H1 (cell line): ENCODE results near the gene SRGAP3. TPM values are rescaled to one million over a fixed set of nuclear protein-coding genes. Genes with fewer than 3 reads are reported as not detected.

Source experiments
- CTCF ChIA-PET: fragments of 300-600 bp; sonication (Branson Sonifier 250); formaldehyde crosslinking; loops from one replicate; lab custom pipeline; 2021; ENCODE audit not compliant: partially characterized antibody; lab: Charles Lee
- POLR2A ChIA-PET: fragments of 300-600 bp; sonication (Branson Sonifier 250); formaldehyde crosslinking; loops from one replicate; lab custom pipeline; 2021; ENCODE audit warnings: inconsistent platforms; ENCODE audit not compliant: partially characterized antibody; lab: Charles Lee
- DNase-seq, 2 experiments: peaks; one replicate each; pipeline versions ENCODE4 v3.0.0 to v3.0.0-alpha.2; 2010 to 2022; ENCODE audit warnings: low spot score in 2 of 2, low read depth in 1 of 2, mixed read lengths in 1 of 2
- FAIRE-seq: peaks from 2 replicates; lab custom pipeline; 2011; peaks lifted over from hg19 to GRCh38; lab: Jason Lieb, UNC
- H2AFZ ChIP-seq: 2 replicates; pipeline ENCODE4 v1.8.1; 2012; ENCODE audit warnings: low read length, inconsistent platforms
- H2AK5ac ChIP-seq: 2 replicates; pipeline ENCODE4 v1.6.1; 2013; ENCODE audit warnings: low read depth, low read length
- H2BK120ac ChIP-seq: replicated peaks from 2 replicates; pipeline ENCODE3; 2013; ENCODE audit warnings: low read depth, low read length, inconsistent platforms
- H2BK12ac ChIP-seq: 2 replicates; pipeline ENCODE4 v1.6.1; 2013; ENCODE audit warnings: low read depth, low read length
- H2BK15ac ChIP-seq: 2 replicates; pipeline ENCODE4 v1.6.1; 2013; ENCODE audit warnings: low read length
- H2BK20ac ChIP-seq: 2 replicates; pipeline ENCODE4 v1.6.1; 2013; ENCODE audit warnings: low read length
- H2BK5ac ChIP-seq: 2 replicates; pipeline ENCODE4 v1.6.1; 2013; ENCODE audit warnings: low read depth, low read length
- H3K14ac ChIP-seq: 2 replicates; pipeline ENCODE4 v1.6.1; 2013; ENCODE audit warnings: inconsistent platforms; ENCODE audit not compliant: insufficient read length
- H3K18ac ChIP-seq: 2 replicates; pipeline ENCODE4 v1.6.1; 2013; ENCODE audit warnings: low read length; ENCODE audit errors: extremely low read depth
- H3K23ac ChIP-seq: 2 replicates; pipeline ENCODE4 v1.6.1; 2013; ENCODE audit warnings: inconsistent platforms; ENCODE audit not compliant: insufficient read length
- H3K23me2 ChIP-seq: 2 replicates; pipeline ENCODE4 v1.6.1; 2013; ENCODE audit warnings: low read depth, low read length
- H3K27ac ChIP-seq: 2 replicates; pipeline ENCODE4 v1.6.1; 2011; ENCODE audit warnings: low read depth, low read length, inconsistent platforms
- H3K27me3 ChIP-seq, 4 experiments: replicated peaks in 1 of 4; 1 replicate in 1 of 4; 2 replicates in 3 of 4; pipeline versions ENCODE4 v1.6.1 to v1.8.1; 2011 to 2013; ENCODE audit warnings: low read length in 3 of 4, mild to moderate bottlenecking in 3 of 4, inconsistent platforms in 2 of 4, mixed read lengths in 2 of 4, moderate library complexity in 1 of 4; ENCODE audit not compliant: control insufficient read depth in 3 of 4, insufficient read depth in 3 of 4; ENCODE audit errors: extremely low read depth in 1 of 4
- H3K36me3 ChIP-seq, 4 experiments: 2 replicates each; pipeline versions ENCODE4 v1.6.1 to v1.8.1; 2011 to 2013; ENCODE audit warnings: mild to moderate bottlenecking in 4 of 4, low read length in 3 of 4, moderate library complexity in 2 of 4, control low read depth in 1 of 4, inconsistent platforms in 1 of 4; ENCODE audit not compliant: insufficient read depth in 4 of 4, control insufficient read depth in 2 of 4
- H3K4ac ChIP-seq: replicated peaks from 2 replicates; pipeline ENCODE3; 2013; ENCODE audit warnings: low read length, low read depth, mixed read lengths, inconsistent platforms; ENCODE audit not compliant: insufficient read length
- H3K4me1 ChIP-seq, 4 experiments: replicated peaks in 1 of 4; 1 replicate in 1 of 4; 2 replicates in 3 of 4; pipeline versions ENCODE4 v1.6.1 to v1.8.1; 2011 to 2013; ENCODE audit warnings: low read length in 3 of 4, inconsistent platforms in 2 of 4, mixed read lengths in 1 of 4; ENCODE audit not compliant: insufficient read depth in 4 of 4, control insufficient read depth in 3 of 4
- H3K4me2 ChIP-seq, 2 experiments: 2 replicates each; pipeline versions ENCODE4 v1.6.1 to v1.8.1; 2011 to 2013; ENCODE audit warnings: low read depth in 2 of 2, low read length in 2 of 2, control low read depth in 1 of 2, inconsistent platforms in 1 of 2, mild to moderate bottlenecking in 1 of 2; ENCODE audit not compliant: insufficient read depth in 1 of 2
- H3K4me3 ChIP-seq, 4 experiments: fragments of 200-600, 300-600 bp in 1 of 4; sonication (generic), shearing (Covaris generic), sonication (Bioruptor Twin) in 1 of 4; 2 replicates each; pipeline versions ENCODE4 v1.5.1 to v1.8.1; 2011 to 2016; ENCODE audit warnings: low read length in 4 of 4, low read depth in 3 of 4, control low read depth in 2 of 4, inconsistent platforms in 2 of 4, mild to moderate bottlenecking in 2 of 4, mixed read lengths in 1 of 4, moderate library complexity in 1 of 4; ENCODE audit not compliant: insufficient read depth in 2 of 4; ENCODE audit errors: extremely low read depth in 1 of 4
- H3K56ac ChIP-seq: replicated peaks from 2 replicates; pipeline ENCODE3; 2013; ENCODE audit warnings: low read depth, mild to moderate bottlenecking, mixed read lengths, low read length, inconsistent platforms; ENCODE audit not compliant: insufficient read length
- H3K79me1 ChIP-seq: 2 replicates; pipeline ENCODE4 v1.6.1; 2013; ENCODE audit warnings: low read depth, low read length, control low read depth
- H3K79me2 ChIP-seq, 2 experiments: 2 replicates each; pipeline versions ENCODE4 v1.6.1 to v1.8.1; 2012 to 2013; ENCODE audit warnings: low read length in 2 of 2, mild to moderate bottlenecking in 2 of 2, inconsistent platforms in 1 of 2; ENCODE audit not compliant: insufficient read depth in 2 of 2, control insufficient read depth in 1 of 2
- H3K9ac ChIP-seq, 4 experiments: replicated peaks in 1 of 4; 1 replicate in 1 of 4; 2 replicates in 3 of 4; pipeline versions ENCODE4 v1.6.1 to v1.8.1; 2011 to 2013; ENCODE audit warnings: low read depth in 3 of 4, low read length in 3 of 4, control low read depth in 2 of 4, mild to moderate bottlenecking in 2 of 4, moderate library complexity in 2 of 4, inconsistent platforms in 1 of 4; ENCODE audit errors: extremely low read depth in 1 of 4
- H3K9me3 ChIP-seq, 2 experiments: 2 replicates each; pipeline versions ENCODE4 v1.6.1 to v1.8.1; 2012 to 2013; ENCODE audit warnings: mild to moderate bottlenecking in 2 of 2, moderate library complexity in 2 of 2, control low read depth in 1 of 2, inconsistent platforms in 1 of 2, low read depth in 1 of 2, low read length in 1 of 2, mixed read lengths in 1 of 2; ENCODE audit not compliant: insufficient read depth in 2 of 2
- H4K20me1 ChIP-seq, 2 experiments: replicated peaks in 1 of 2; 2 replicates each; pipeline versions ENCODE3 to v1.8.1; 2011 to 2013; ENCODE audit warnings: inconsistent platforms in 2 of 2, low read length in 2 of 2, mild to moderate bottlenecking in 1 of 2; ENCODE audit not compliant: insufficient read depth in 2 of 2, control insufficient read depth in 1 of 2
- H4K5ac ChIP-seq: 2 replicates; pipeline ENCODE4 v1.6.1; 2013; ENCODE audit warnings: low read length, low read depth, mixed read lengths, inconsistent platforms; ENCODE audit not compliant: insufficient read length
- H4K8ac ChIP-seq: 2 replicates; pipeline ENCODE4 v1.8.0; 2013; ENCODE audit warnings: mild to moderate bottlenecking, moderate library complexity, low read length, inconsistent platforms; ENCODE audit not compliant: insufficient read depth; ENCODE audit errors: extremely low read depth
- H4K91ac ChIP-seq: replicated peaks from 2 replicates; pipeline ENCODE3; 2013; ENCODE audit warnings: low read length, mixed read lengths, inconsistent platforms; ENCODE audit not compliant: insufficient read length
- CBX5 ChIP-seq: fragments of 300-800, 300-1000 bp; sonication (generic); IDR thresholded peaks from 2 replicates; pipeline ENCODE4 v1.7.1; 2016; ENCODE audit warnings: antibody characterized with exemption, low read length, low read depth
- JUN ChIP-seq: IDR thresholded peaks from 2 replicates; pipeline ENCODE4 v1.6.1; 2011; ENCODE audit warnings: low read depth, mild to moderate bottlenecking, improper control_type of control experiment, low read length
- PHF8 ChIP-seq: fragments of 200-600 bp; sonication (generic); conservative IDR thresholded peaks from 2 replicates; pipeline ENCODE4 v1.7.1; 2012; ENCODE audit warnings: low read depth, mild to moderate bottlenecking, inconsistent platforms, low read length, moderate library complexity
- POU5F1 ChIP-seq: IDR thresholded peaks from 2 replicates; pipeline ENCODE4 v1.6.1; 2011; ENCODE audit warnings: low read depth, mild to moderate bottlenecking, low read length, moderate library complexity
- SIX5 ChIP-seq: IDR thresholded peaks from 2 replicates; pipeline ENCODE4 v1.6.1; 2011; ENCODE audit warnings: mild to moderate bottlenecking, low read depth, low read length
- TBP ChIP-seq: IDR thresholded peaks from 2 replicates; pipeline ENCODE4 v1.6.1; 2011; ENCODE audit warnings: low read depth, low read length, improper control_type of control experiment
- WGBS, 2 experiments: shearing (Covaris generic) in 1 of 2; methylation state at CpG; one replicate each; pipeline versions ENCODE4 v1.1.6 to v1.1.7; 2013 to 2015; ENCODE audit warnings: low lambda C conversion rate in 2 of 2, mixed read lengths in 2 of 2, inconsistent platforms in 1 of 2, low coverage in 1 of 2, missing lambda C conversion rate in 1 of 2; ENCODE audit not compliant: insufficient replicate concordance in 2 of 2, insufficient coverage in 1 of 2, insufficient read length in 1 of 2; ENCODE audit errors: extremely low coverage in 1 of 2, missing lambda C conversion rate in 1 of 2; 5-methylcytosine and 5-hydroxymethylcytosine counted together
- polyA plus RNA-seq, 7 experiments: library from polyadenylated mRNA; depleted of rRNA in 3 of 7; stranded (reverse) in 5 of 7; unstranded in 2 of 7; fragments of >200 nt in 5 of 7; fragments of 200-250 nt in 2 of 7; gene quantifications; 1 replicate in 5 of 7; 2 replicates in 1 of 7; 4 replicates in 1 of 7; pipeline versions ENCODE4 v1.2.1 to v1.2.3, GENCODE V29; 2011 to 2013; ENCODE audit warnings: missing spikeins in 2 of 7, mixed read lengths in 2 of 7
- total RNA-seq: library from RNA; stranded (reverse); fragmentation: NEBNext Ultra II Directional; extraction: Animal tissue kit (Norgen Biotek cat#: 25700); gene quantifications from 2 replicates; pipeline ENCODE4 v1.2.1, GENCODE V29; 2021

SRGAP3 gene
- total and polyA plus RNA-seq, 2 of the 8 experiments (the other 6 are each of a cell fraction or from before 2014, with no cell fraction given): 5.8 to 11.4 TPM

- Histone ChIP-seq H4K8ac (no peak overlapping the region), H2AFZ (no peak overlapping the region), H2BK12ac (no peak overlapping the region), H3K79me2 (no peaks in the 10 kb centered on the region), H2BK20ac (no peak overlapping the region), H3K23ac (no peak overlapping the region), H3K14ac (no peak overlapping the region), H3K4me2 (no peak overlapping the region), H3K27me3 (peaks cover 0 to 1% (median 0%) of the 10 kb centered on the region in 4 experiments; a peak in 1 of 7 replicates), H3K36me3 (peaks cover 4 to 64% (median 30%) of the 10 kb centered on the region in 4 experiments), H2BK5ac (no peak overlapping the region), H3K23me2 (no peaks in the 10 kb centered on the region), H4K20me1 (peaks cover 0 to 2% of the 10 kb centered on the region in 2 experiments), H3K4ac (no peak overlapping the region), H3K9ac (no peak overlapping the region), H4K91ac (no peak overlapping the region), H3K79me1 (no peaks in the 10 kb centered on the region; the same call in 1 of the 2 replicates), H3K27ac (no peak overlapping the region), H3K4me1 (no peaks in the 10 kb centered on the region), H3K4me3 (no peak overlapping the region), H3K18ac (no peak overlapping the region), H4K5ac (no peak overlapping the region), H3K9me3 (no peaks in the 10 kb centered on the region), H2AK5ac (no peak overlapping the region), H3K56ac (no peak overlapping the region), H2BK120ac (no peak overlapping the region), H2BK15ac (no peak overlapping the region)
- FAIRE-seq (no peak), DNase-seq (no peak)
- no peak for TF ChIP-seq CBX5
- no peak for TF ChIP-seq JUN
- TF ChIP-seq SIX5: no peak
- TF ChIP-seq PHF8: no peak
- no peak for TF ChIP-seq POU5F1
- TF ChIP-seq TBP: no peak
- CTCF ChIA-PET: interaction anchor here (1.1 kb wide), 1 partner anchor 173 kb away, joined by 3 read pairs; the partner anchor contains the start of gene OXTR
- POLR2A ChIA-PET: no interaction called here
- WGBS, 2 experiments: 85% methylated on average over 4 of the region's 4 CpGs; no CpG with 5 or more reads in 1 of the 2 experiments
Observed at GRCh38 chr3:8942115-8942514, 307.3 kb downstream of the SRGAP3 start.
